Neural crest cell (in vitro differentiated cells): ENCODE measurements around the gene BRPF1. TPM values are rescaled to one million over a fixed set of nuclear protein-coding genes. Genes with fewer than 3 reads are reported as not detected.

Source experiments
- DNase-seq: peaks from one replicate; pipeline ENCODE4 v3.0.0; 2021; ENCODE audit warnings: low read depth, mixed read lengths, low spot score
- H3K27ac Mint-ChIP-seq: one replicate; pipeline ENCODE4 v1.8.0; 2021; ENCODE audit warnings: mild to moderate bottlenecking, mixed read lengths; ENCODE audit not compliant: unreplicated experiment
- H3K27me3 Mint-ChIP-seq: 2 replicates; pipeline ENCODE4 v1.8.0; 2021; ENCODE audit warnings: low read depth, mild to moderate bottlenecking, mixed read lengths
- H3K36me3 Mint-ChIP-seq: 2 replicates; pipeline ENCODE4 v1.8.0; 2021; ENCODE audit warnings: low read depth, mild to moderate bottlenecking, mixed read lengths
- H3K4me1 Mint-ChIP-seq: 2 replicates; pipeline ENCODE4 v1.8.0; 2021; ENCODE audit warnings: mixed read lengths
- H3K4me3 Mint-ChIP-seq: one replicate; pipeline ENCODE4 v1.8.0; 2021; ENCODE audit warnings: mild to moderate bottlenecking, mixed read lengths
- H3K9me3 Mint-ChIP-seq: 2 replicates; pipeline ENCODE4 v1.8.0; 2021; ENCODE audit warnings: mixed read lengths
- CTCF ChIP-seq: fragments of 200-600 bp; sonication (generic); conservative IDR thresholded peaks from 2 replicates; pipeline ENCODE4 v1.5.0; 2021; ENCODE audit warnings: antibody characterized with exemption, mild to moderate bottlenecking
- total RNA-seq: library from RNA; stranded (reverse); gene quantifications from 2 replicates; pipeline ENCODE4 v1.2.1, GENCODE V29; 2021

Gene BRPF1
- total RNA-seq, 1 donor from 2014 or later: 39.2 TPM

GRCh38 chr3:9785602-9786001, 54.1 kb downstream of the BRPF1 start:
- H3K36me3 Mint-ChIP-seq: peaks cover 22% of the 10 kb centered on the region
- no peak for DNase-seq
- no peak for TF ChIP-seq CTCF
- H3K4me1 Mint-ChIP-seq: no peaks in the 10 kb centered on the region
- no peaks in the 10 kb centered on the region for H3K27me3 Mint-ChIP-seq
- no peaks in the 10 kb centered on the region for H3K9me3 Mint-ChIP-seq
- no peak overlapping the region for H3K27ac Mint-ChIP-seq
- H3K4me3 Mint-ChIP-seq: no peak overlapping the region

- no peaks in the 10 kb centered on the region for H3K27me3 Mint-ChIP-seq
- no peak overlapping the region for H3K27ac Mint-ChIP-seq
- no peaks in the 10 kb centered on the region for H3K4me1 Mint-ChIP-seq
- H3K9me3 Mint-ChIP-seq: no peaks in the 10 kb centered on the region
- no peak for DNase-seq
- no peak for TF ChIP-seq CTCF
- peaks cover 22% of the 10 kb centered on the region for H3K36me3 Mint-ChIP-seq
- no peak overlapping the region for H3K4me3 Mint-ChIP-seq
These were observed 54.7 kb downstream of the BRPF1 start for GRCh38 chr3:9786209-9786739.

GRCh38 chr3:9786825-9787669, 55.5 kb downstream of the BRPF1 start:
- Mint-ChIP-seq H3K27me3 (no peaks in the 10 kb centered on the region), H3K9me3 (no peaks in the 10 kb centered on the region)
- no peak for DNase-seq

GRCh38 chr3:9787714-9788113, 56.2 kb downstream of the BRPF1 start:
- peaks cover 22% of the 10 kb centered on the region for H3K36me3 Mint-ChIP-seq
- peak overlapping the region; percentile 5 for H3K4me3 Mint-ChIP-seq

More at GRCh38 chr3:9786825-9787669, 55.5 kb downstream of the BRPF1 start:
- TF ChIP-seq CTCF: peak; percentile 59
- Mint-ChIP-seq H3K4me1 (peaks cover 6% of the 10 kb centered on the region), H3K36me3 (peaks cover 22% of the 10 kb centered on the region), H3K4me3 (peak overlapping the region; percentile 27), H3K27ac (no peak overlapping the region)

GRCh38 chr3:9791127-9791526, 59.6 kb downstream of the BRPF1 start:
- Mint-ChIP-seq H3K36me3 (peaks cover 18% of the 10 kb centered on the region), H3K27ac (no peak overlapping the region), H3K27me3 (no peaks in the 10 kb centered on the region)

More at GRCh38 chr3:9787714-9788113, 56.2 kb downstream of the BRPF1 start:
- H3K9me3 Mint-ChIP-seq: no peaks in the 10 kb centered on the region
- no peak for TF ChIP-seq CTCF
- H3K27me3 Mint-ChIP-seq: no peaks in the 10 kb centered on the region
- no peak overlapping the region for H3K27ac Mint-ChIP-seq
- DNase-seq: no peak
- peaks cover 6% of the 10 kb centered on the region for H3K4me1 Mint-ChIP-seq

More at GRCh38 chr3:9791127-9791526, 59.6 kb downstream of the BRPF1 start:
- peak overlapping the region; percentile 96 for H3K4me3 Mint-ChIP-seq
- DNase-seq: no peak
- no peak for TF ChIP-seq CTCF
- H3K4me1 Mint-ChIP-seq: peaks cover 22% of the 10 kb centered on the region
- H3K9me3 Mint-ChIP-seq: no peaks in the 10 kb centered on the region
